Breast epithelium (tissue), 3 donors: ENCODE data around the gene PRTN3.
A peak's percentile ranks its signal among the peaks of the same experiment; 100 is the strongest.

Source experiments
- POLR2AphosphoS5 ChIP-seq, 3 donors: sonication (generic); formaldehyde crosslinking; IDR thresholded peaks; one replicate each; pipeline ENCODE4 v1.6.1; 2017; ENCODE audit warnings: antibody characterized with exemption in 3 of 3
- TF ChIP-seq, protein P1 (sequence below), 3 donors: fragments of 450-650 bp; IDR thresholded peaks; one replicate each; pipeline ENCODE4 v1.5.1; 2016 to 2017; ENCODE audit warnings: antibody characterized with exemption in 3 of 3, mild to moderate bottlenecking in 3 of 3, moderate library complexity in 3 of 3

DNA sequence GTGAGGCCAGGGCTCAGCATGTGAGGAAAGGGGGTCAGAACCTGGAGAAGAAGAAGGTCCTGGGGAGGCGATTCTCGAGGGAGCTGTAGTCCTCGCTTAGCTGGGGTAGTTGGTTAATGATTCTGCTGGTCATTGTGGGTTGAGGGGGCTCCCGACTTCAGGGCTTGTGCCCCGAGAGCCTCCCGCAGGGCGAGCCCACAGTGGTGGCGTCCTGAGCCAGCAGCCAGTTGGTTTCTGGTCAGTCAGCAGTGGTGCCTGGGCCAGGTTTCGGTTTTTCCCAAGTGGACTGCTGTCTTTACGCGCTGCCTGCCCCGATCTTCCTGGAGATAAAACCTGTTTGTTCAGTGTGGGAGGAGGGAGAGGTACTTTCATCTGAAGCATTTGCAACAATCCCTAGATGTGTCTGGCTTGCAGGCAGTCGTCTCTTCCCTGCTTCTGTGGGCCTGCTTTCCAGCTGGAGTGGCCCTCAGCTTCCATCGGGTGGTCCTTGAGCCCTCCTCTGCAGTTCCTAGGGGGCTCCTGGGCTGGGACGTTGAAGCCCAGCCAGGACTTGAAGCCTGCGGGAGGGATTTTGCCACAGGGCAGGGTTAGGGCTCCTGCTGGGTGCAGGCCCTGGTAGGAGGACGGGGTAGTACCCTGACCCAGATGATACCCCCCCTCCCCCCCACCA, 40.3 kb upstream of the PRTN3 start:
- TF ChIP-seq, protein P1, sequence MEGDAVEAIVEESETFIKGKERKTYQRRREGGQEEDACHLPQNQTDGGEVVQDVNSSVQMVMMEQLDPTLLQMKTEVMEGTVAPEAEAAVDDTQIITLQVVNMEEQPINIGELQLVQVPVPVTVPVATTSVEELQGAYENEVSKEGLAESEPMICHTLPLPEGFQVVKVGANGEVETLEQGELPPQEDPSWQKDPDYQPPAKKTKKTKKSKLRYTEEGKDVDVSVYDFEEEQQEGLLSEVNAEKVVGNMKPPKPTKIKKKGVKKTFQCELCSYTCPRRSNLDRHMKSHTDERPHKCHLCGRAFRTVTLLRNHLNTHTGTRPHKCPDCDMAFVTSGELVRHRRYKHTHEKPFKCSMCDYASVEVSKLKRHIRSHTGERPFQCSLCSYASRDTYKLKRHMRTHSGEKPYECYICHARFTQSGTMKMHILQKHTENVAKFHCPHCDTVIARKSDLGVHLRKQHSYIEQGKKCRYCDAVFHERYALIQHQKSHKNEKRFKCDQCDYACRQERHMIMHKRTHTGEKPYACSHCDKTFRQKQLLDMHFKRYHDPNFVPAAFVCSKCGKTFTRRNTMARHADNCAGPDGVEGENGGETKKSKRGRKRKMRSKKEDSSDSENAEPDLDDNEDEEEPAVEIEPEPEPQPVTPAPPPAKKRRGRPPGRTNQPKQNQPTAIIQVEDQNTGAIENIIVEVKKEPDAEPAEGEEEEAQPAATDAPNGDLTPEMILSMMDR (IDR thresholded peaks at IDR 0.05), result no peak
- peak in 2 of 3 donors; percentile 7 to 73 for TF ChIP-seq POLR2AphosphoS5 (IDR thresholded peaks at IDR 0.05)
